HG03442 (cell line): ENCODE results near the gene PEX11A.

Source experiments
- ATAC-seq: cut with Tn5 transposase; IDR thresholded peaks from one replicate; pipeline ENCODE4 v1.9.1; 2021; ENCODE audit warnings: mild to moderate bottlenecking, moderate library complexity; ENCODE audit not compliant: unreplicated experiment

Gene PEX11A

GRCh38 chr15:89657686-89658200, 32.8 kb downstream of the PEX11A start:
- ATAC-seq = no peak

GRCh38 chr15:89656116-89656815, 34.3 kb downstream of the PEX11A start:
- no peak for ATAC-seq

- no peak for ATAC-seq
These were observed 35.4 kb downstream of the PEX11A start, which contains the start of gene KIF7 for GRCh38 chr15:89654847-89655805. KIF7 (minus strand) TSS chr15:89655467; CDS start chr15:89652930, 2,537 bp downstream.

- no peak for ATAC-seq
These were observed 36.2 kb downstream of the PEX11A start for GRCh38 chr15:89654301-89654761.

GRCh38 chr15:89653578-89653977, 37.0 kb downstream of the PEX11A start:
- ATAC-seq = no peak

- ATAC-seq = no peak
These were observed 37.9 kb downstream of the PEX11A start for GRCh38 chr15:89652666-89653065.

GRCh38 chr15:89652131-89652530, 38.4 kb downstream of the PEX11A start:
- ATAC-seq = no peak

- ATAC-seq = no peak
These were observed 40.8 kb downstream of the PEX11A start for GRCh38 chr15:89649716-89650115.

GRCh38 chr15:89649013-89649625, 41.4 kb downstream of the PEX11A start:
- ATAC-seq = no peak

- ATAC-seq = no peak
These were observed 42.2 kb downstream of the PEX11A start for GRCh38 chr15:89648106-89649012.

- ATAC-seq = no peak
These were observed 43.2 kb downstream of the PEX11A start for GRCh38 chr15:89647191-89647851.

GRCh38 chr15:89646416-89647141, 44.0 kb downstream of the PEX11A start:
- ATAC-seq = no peak

- no peak for ATAC-seq
These were observed 44.9 kb downstream of the PEX11A start for GRCh38 chr15:89645680-89646079.

GRCh38 chr15:89642106-89642505, 48.4 kb downstream of the PEX11A start:
- ATAC-seq = no peak

GRCh38 chr15:89641053-89641452, 49.5 kb downstream of the PEX11A start:
- ATAC-seq = no peak

GRCh38 chr15:89640245-89640644, 50.3 kb downstream of the PEX11A start:
- no peak for ATAC-seq

- no peak for ATAC-seq
These were observed 57.0 kb downstream of the PEX11A start for GRCh38 chr15:89633585-89633984.

GRCh38 chr15:89632563-89633430, 57.8 kb downstream of the PEX11A start:
- no peak for ATAC-seq
